T-helper 1 cell (primary cell): ENCODE data around the gene ACBD4.
A peak's percentile ranks its signal among the peaks of the same experiment; 100 is the strongest.

Experiments used
- DNase-seq, 5 donors: peaks; one replicate each; pipeline ENCODE4 v3.0.0-alpha.2; 2012 to 2020

ACBD4 gene

GRCh38 chr17:45137561-45138305 is 2.2 kb downstream of the ACBD4 start:
- DNase-seq: no peak

- no peak for DNase-seq
Measured at GRCh38 chr17:45138911-45139532, 3.5 kb downstream of the ACBD4 start.

GRCh38 chr17:45139533-45139920 is 4.0 kb downstream of the ACBD4 start:
- no peak for DNase-seq

- no peak for DNase-seq
Measured at GRCh38 chr17:45143094-45143670, 7.7 kb downstream of the ACBD4 start.

- no peak for DNase-seq
Measured at GRCh38 chr17:45143767-45144198, 8.3 kb downstream of the ACBD4 start.

GRCh38 chr17:45144199-45145034 is 8.9 kb downstream of the ACBD4 start:
- DNase-seq: peak in 1 of 5 donors; percentile 33

- DNase-seq: no peak
Measured at GRCh38 chr17:45145035-45145389, 9.5 kb downstream of the ACBD4 start.

GRCh38 chr17:45146166-45146565 is 10.7 kb downstream of the ACBD4 start:
- DNase-seq: no peak

- DNase-seq: no peak
Measured at GRCh38 chr17:45146592-45146889, 11.1 kb downstream of the ACBD4 start.

- peak in 3 of 5 donors; percentile 44 to 66 (median 64) for DNase-seq
Measured at GRCh38 chr17:45146890-45147580, 11.5 kb downstream of the ACBD4 start.

- peak; percentile 50 to 93 (median 66) for DNase-seq
Measured at GRCh38 chr17:45147581-45148182, 12.2 kb downstream of the ACBD4 start.

GRCh38 chr17:45148183-45149036 is 12.9 kb downstream of the ACBD4 start, which contains the start of gene HEXIM1:
TSS of gene HEXIM1 (plus strand) at chr17:45148475. CDS start at chr17:45149191, 716 bp downstream.
- peak; percentile 98 to 100 (median 98) for DNase-seq

GRCh38 chr17:45149037-45149668 is 13.7 kb downstream of the ACBD4 start:
- DNase-seq: peak; percentile 47 to 78 (median 65)

GRCh38 chr17:45149669-45150664 is 14.5 kb downstream of the ACBD4 start:
- peak in 2 of 5 donors; percentile 35 to 55 for DNase-seq

- no peak for DNase-seq
Measured at GRCh38 chr17:45150911-45151809, 15.7 kb downstream of the ACBD4 start.

- no peak for DNase-seq
Measured at GRCh38 chr17:45155029-45155428, 19.5 kb downstream of the ACBD4 start.

GRCh38 chr17:45155483-45155882 is 20.0 kb downstream of the ACBD4 start:
- no peak for DNase-seq

GRCh38 chr17:45156242-45156641 is 20.8 kb downstream of the ACBD4 start:
- no peak for DNase-seq
